ENCODE measurements around the gene RPGRIP1.

Gene RPGRIP1

GRCh38 chr14:21320913-21321312, 41.0 kb downstream of the RPGRIP1 start:
- DNase-seq (ENCODE audit: low read depth), result no peak
- no peak overlapping the region for H3K4me3 ChIP-seq (ENCODE audit: low read length)
- TF ChIP-seq, protein P1, sequence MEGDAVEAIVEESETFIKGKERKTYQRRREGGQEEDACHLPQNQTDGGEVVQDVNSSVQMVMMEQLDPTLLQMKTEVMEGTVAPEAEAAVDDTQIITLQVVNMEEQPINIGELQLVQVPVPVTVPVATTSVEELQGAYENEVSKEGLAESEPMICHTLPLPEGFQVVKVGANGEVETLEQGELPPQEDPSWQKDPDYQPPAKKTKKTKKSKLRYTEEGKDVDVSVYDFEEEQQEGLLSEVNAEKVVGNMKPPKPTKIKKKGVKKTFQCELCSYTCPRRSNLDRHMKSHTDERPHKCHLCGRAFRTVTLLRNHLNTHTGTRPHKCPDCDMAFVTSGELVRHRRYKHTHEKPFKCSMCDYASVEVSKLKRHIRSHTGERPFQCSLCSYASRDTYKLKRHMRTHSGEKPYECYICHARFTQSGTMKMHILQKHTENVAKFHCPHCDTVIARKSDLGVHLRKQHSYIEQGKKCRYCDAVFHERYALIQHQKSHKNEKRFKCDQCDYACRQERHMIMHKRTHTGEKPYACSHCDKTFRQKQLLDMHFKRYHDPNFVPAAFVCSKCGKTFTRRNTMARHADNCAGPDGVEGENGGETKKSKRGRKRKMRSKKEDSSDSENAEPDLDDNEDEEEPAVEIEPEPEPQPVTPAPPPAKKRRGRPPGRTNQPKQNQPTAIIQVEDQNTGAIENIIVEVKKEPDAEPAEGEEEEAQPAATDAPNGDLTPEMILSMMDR (conservative IDR thresholded peaks at IDR 0.05; ENCODE audit: low read length), result no peak

GRCh38 chr14:21322716-21323115, 42.8 kb downstream of the RPGRIP1 start:
- TF ChIP-seq, protein P1 (conservative IDR thresholded peaks at IDR 0.05; ENCODE audit: low read length), result no peak
- no peak overlapping the region for H3K4me3 ChIP-seq (ENCODE audit: low read length)
- DNase-seq (ENCODE audit: low read depth), result no peak

GRCh38 chr14:21326972-21327371, 47.1 kb downstream of the RPGRIP1 start:
- no peak for DNase-seq (ENCODE audit: low read depth)
- H3K4me3 ChIP-seq (ENCODE audit: low read length), result no peak overlapping the region
- TF ChIP-seq, protein P1 (conservative IDR thresholded peaks at IDR 0.05; ENCODE audit: low read length), result no peak

Measured in AG10803 (cell line).